ENCODE results near the gene NEDD4L. TPM values are rescaled to one million over a fixed set of nuclear protein-coding genes. Genes with fewer than 3 reads are reported as not detected.
A peak's percentile ranks its signal among the peaks of the same experiment; 100 is the strongest.

The NEDD4L gene
- total and polyA plus RNA-seq, 8 donors: 45.0 to 113 (median 66.4) TPM

DNA sequence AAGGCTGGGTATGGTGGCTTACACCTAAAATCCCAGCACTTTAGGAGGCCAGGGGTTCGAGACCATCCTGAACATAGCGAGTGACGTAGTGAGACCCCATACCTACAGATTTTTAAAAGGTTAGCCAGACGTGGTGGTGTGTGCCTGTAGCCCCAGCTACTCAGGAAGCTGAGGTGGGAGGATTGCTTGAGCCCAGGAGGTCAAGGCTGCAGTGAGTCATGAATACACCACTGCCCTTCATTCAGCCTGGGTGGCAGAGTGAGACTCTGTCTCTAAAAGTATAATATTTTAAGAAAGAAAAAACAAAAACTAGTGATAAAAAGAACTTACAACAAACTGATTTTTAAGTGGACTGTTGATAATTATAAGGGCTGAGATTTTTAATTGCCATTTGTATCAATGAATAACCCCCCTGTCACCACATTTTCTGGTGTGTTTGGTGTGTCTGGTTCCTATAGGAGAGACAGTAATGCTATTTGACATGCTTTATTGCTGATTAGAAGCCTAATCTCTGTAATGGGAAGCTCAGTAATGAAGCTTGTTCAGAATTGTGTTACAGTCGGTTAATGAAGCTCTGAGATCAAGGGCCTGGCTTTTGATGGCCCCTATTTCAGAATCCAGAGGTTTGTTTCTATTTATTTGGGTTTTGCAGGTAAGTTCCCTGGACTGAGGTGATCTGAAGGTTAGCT lies 147.0 kb downstream of the NEDD4L start:
- Histone ChIP-seq H3K27me3 (no peaks in the 10 kb centered on the region), H3K9me3 (no peaks in the 10 kb centered on the region), H3K4me3 (no peak overlapping the region), H3K27ac (no peak overlapping the region), H3K4me1 (peaks cover 13 to 30% (median 20%) of the 10 kb centered on the region in 3 donors), H3K36me3 (no peaks in the 10 kb centered on the region)
- intact Hi-C loops (cut with DNase I): no loop called here
- DNase-seq (no peak), ATAC-seq (no peak), FAIRE-seq (no peak)
- TF ChIP-seq, protein P1, sequence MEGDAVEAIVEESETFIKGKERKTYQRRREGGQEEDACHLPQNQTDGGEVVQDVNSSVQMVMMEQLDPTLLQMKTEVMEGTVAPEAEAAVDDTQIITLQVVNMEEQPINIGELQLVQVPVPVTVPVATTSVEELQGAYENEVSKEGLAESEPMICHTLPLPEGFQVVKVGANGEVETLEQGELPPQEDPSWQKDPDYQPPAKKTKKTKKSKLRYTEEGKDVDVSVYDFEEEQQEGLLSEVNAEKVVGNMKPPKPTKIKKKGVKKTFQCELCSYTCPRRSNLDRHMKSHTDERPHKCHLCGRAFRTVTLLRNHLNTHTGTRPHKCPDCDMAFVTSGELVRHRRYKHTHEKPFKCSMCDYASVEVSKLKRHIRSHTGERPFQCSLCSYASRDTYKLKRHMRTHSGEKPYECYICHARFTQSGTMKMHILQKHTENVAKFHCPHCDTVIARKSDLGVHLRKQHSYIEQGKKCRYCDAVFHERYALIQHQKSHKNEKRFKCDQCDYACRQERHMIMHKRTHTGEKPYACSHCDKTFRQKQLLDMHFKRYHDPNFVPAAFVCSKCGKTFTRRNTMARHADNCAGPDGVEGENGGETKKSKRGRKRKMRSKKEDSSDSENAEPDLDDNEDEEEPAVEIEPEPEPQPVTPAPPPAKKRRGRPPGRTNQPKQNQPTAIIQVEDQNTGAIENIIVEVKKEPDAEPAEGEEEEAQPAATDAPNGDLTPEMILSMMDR (IDR thresholded peaks at IDR 0.05): no peak
- 82 to 83% methylated on average over 5 of the region's 5 CpGs for WGBS, 2 donors

DNA sequence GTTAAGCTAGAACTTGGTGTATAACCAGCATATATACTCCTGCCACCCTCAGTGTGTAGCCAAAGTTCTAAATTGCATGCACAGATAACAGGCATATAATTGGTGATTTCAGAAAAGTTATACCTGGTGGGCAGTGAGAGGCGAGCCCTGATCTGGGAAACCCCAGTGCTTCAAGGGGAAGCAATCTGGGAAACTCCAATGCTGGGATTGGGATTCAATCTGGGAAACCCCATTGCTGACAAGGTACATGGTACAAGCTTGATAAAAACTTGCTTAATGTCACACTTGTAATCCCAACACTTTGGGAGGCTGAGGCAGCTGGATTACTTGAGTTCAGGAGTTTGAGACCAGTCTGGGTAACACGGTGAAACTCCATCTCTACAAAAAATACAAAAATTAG lies 147.6 kb downstream of the NEDD4L start:
- Histone ChIP-seq H3K27me3 (no peaks in the 10 kb centered on the region), H3K27ac (no peak overlapping the region), H3K9me3 (no peaks in the 10 kb centered on the region), H3K4me3 (no peak overlapping the region), H3K36me3 (no peaks in the 10 kb centered on the region), H3K4me1 (peaks cover 9 to 25% (median 16%) of the 10 kb centered on the region in 3 donors)
- no peak for ATAC-seq
- no peak for DNase-seq
- no peak for FAIRE-seq
- intact Hi-C loops (cut with DNase I): no loop called here
- 93 to 96% methylated on average over 2 of the region's 2 CpGs for WGBS, 2 donors
- TF ChIP-seq, protein P1 (IDR thresholded peaks at IDR 0.05): no peak

- no peak overlapping the region for H3K4me3 ChIP-seq
- FAIRE-seq: no peak
- WGBS, 2 donors: 83 to 88% methylated on average over 4 of the region's 4 CpGs
- DNase-seq: no peak
- no peaks in the 10 kb centered on the region for H3K27me3 ChIP-seq
- ATAC-seq: no peak
- TF ChIP-seq, protein P1 (IDR thresholded peaks at IDR 0.05): no peak
- H3K36me3 ChIP-seq: no peaks in the 10 kb centered on the region
- intact Hi-C loops (cut with DNase I): no loop called here
- peaks cover 6 to 20% (median 13%) of the 10 kb centered on the region in 3 donors for H3K4me1 ChIP-seq
- H3K27ac ChIP-seq: no peak overlapping the region
- H3K9me3 ChIP-seq: no peaks in the 10 kb centered on the region
These were observed 148.5 kb downstream of the NEDD4L start for GRCh38 chr18:58192519-58192918.

DNA sequence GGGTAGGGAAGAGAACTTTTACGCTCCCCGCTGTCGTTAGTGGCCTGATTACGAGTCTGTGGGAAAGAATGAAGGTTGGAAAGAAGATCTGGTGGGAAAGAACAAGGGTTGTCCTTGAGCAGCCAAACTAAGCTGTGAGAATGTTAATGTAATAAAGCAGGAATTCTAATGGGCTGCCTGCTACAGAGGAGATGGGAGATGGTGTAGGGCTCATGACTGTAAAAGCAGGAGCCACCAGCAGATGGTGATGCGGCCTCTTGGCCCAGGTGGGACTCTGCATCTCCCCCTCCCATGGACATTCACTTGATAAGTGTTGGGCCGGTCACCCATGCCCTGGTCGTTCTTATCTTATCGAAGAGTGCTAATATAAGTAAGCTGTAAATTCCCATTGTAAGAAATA lies 150.0 kb downstream of the NEDD4L start:
- peak overlapping the region in 2 of 4 donors; percentile 5 to 61 for H3K27ac ChIP-seq
- peaks cover 6 to 20% (median 13%) of the 10 kb centered on the region in 3 donors for H3K4me1 ChIP-seq
- ATAC-seq: peak; percentile 58 to 83 (median 78)
- DNase-seq: peak in 4 of 6 donors; percentile 32 to 58 (median 40)
- intact Hi-C loops (cut with DNase I): no loop called here
- 23 to 29% methylated on average over 8 of the region's 8 CpGs for WGBS, 2 donors
- H3K4me3 ChIP-seq: no peak overlapping the region
- TF ChIP-seq, protein P1 (IDR thresholded peaks at IDR 0.05): peak in 2 of 4 donors; percentile 14 to 23
- no peaks in the 10 kb centered on the region for H3K36me3 ChIP-seq
- no peaks in the 10 kb centered on the region for H3K27me3 ChIP-seq
- FAIRE-seq: no peak
- H3K9me3 ChIP-seq: no peaks in the 10 kb centered on the region

GRCh38 chr18:58195278-58195765 lies 151.3 kb downstream of the NEDD4L start:
- peak; percentile 52 to 81 (median 58) for DNase-seq

More at GRCh38 chr18:58195278-58195765, 151.3 kb downstream of the NEDD4L start:
- no peaks in the 10 kb centered on the region for H3K27me3 ChIP-seq
- H3K4me3 ChIP-seq: peak overlapping the region in 3 of 4 donors; percentile 5 to 34 (median 25)
- H3K36me3 ChIP-seq: no peaks in the 10 kb centered on the region
- FAIRE-seq (no peak), ATAC-seq (peak; percentile 79 to 91 (median 89))
- intact Hi-C loops (cut with DNase I): no loop called here
- H3K4me1 ChIP-seq: peaks cover 6 to 20% (median 13%) of the 10 kb centered on the region in 3 donors
- H3K9me3 ChIP-seq: no peaks in the 10 kb centered on the region
- TF ChIP-seq, protein P1 (IDR thresholded peaks at IDR 0.05): no peak
- H3K27ac ChIP-seq: peak overlapping the region in 3 of 4 donors; percentile 53 to 61 (median 53)
- 3 to 5% methylated on average over 25 of the region's 25 CpGs for WGBS, 2 donors

Measured in pancreas (tissue), 10 donors.